Thoracic aorta (tissue), 2 donors: ENCODE measurements around the gene JPH3. TPM values are rescaled to one million over a fixed set of nuclear protein-coding genes. Genes with fewer than 3 reads are reported as not detected.

ENCODE experiments used
- ATAC-seq: fragments of 150-250 bp; one replicate; pipeline ENCODE4 v1.8.0; 2017; ENCODE audit warnings: low read depth; ENCODE audit not compliant: insufficient number of reproducible peaks, low FRiP score
- DNase-seq: peaks from one replicate; pipeline ENCODE4 v3.0.0-alpha.2; 2020; ENCODE audit warnings: low spot score
- H3K27ac ChIP-seq, 2 donors: fragments of 200-600 bp; sonication (generic); 1 replicate in 1 of 2; 2 replicates in 1 of 2; pipeline ENCODE4 v1.5.1; 2016; ENCODE audit warnings: mild to moderate bottlenecking in 2 of 2, moderate library complexity in 2 of 2
- H3K27me3 ChIP-seq: fragments of 200-600 bp; sonication (generic); replicated peaks from 2 replicates; pipeline ENCODE4 v1.6.0; 2016; ENCODE audit warnings: mild to moderate bottlenecking; ENCODE audit not compliant: insufficient read depth
- H3K36me3 ChIP-seq: fragments of 200-600 bp; sonication (generic); one replicate; pipeline ENCODE4 v1.5.1; 2016
- H3K4me1 ChIP-seq, 2 donors: fragments of 200-600 bp; sonication (generic); 1 replicate in 1 of 2; 2 replicates in 1 of 2; pipeline versions ENCODE4 v1.5.1 to v1.6.0; 2016; ENCODE audit warnings: low read depth in 2 of 2, mild to moderate bottlenecking in 1 of 2; ENCODE audit not compliant: control insufficient read depth in 1 of 2
- H3K4me3 ChIP-seq: fragments of 200-600 bp; sonication (generic); 2 replicates; pipeline ENCODE4 v1.5.1; 2016; ENCODE audit warnings: mild to moderate bottlenecking
- H3K9me3 ChIP-seq: fragments of 200-600 bp; sonication (generic); 2 replicates; pipeline ENCODE4 v1.5.1; 2016
- total RNA-seq, 2 donors: library from RNA; depleted of rRNA; stranded (reverse); fragments of >200 nt; gene quantifications; one replicate each; pipeline versions ENCODE4 v1.1.0 to v1.2.3, GENCODE V29; 2016
- TF ChIP-seq, protein P1 (sequence below): fragments of 200-600 bp; sonication (generic); IDR thresholded peaks from one replicate; pipeline ENCODE4 v1.5.1; 2019; ENCODE audit warnings: antibody characterized with exemption

JPH3 gene
- total RNA-seq, 2 donors from 2014 or later: not detected

DNA sequence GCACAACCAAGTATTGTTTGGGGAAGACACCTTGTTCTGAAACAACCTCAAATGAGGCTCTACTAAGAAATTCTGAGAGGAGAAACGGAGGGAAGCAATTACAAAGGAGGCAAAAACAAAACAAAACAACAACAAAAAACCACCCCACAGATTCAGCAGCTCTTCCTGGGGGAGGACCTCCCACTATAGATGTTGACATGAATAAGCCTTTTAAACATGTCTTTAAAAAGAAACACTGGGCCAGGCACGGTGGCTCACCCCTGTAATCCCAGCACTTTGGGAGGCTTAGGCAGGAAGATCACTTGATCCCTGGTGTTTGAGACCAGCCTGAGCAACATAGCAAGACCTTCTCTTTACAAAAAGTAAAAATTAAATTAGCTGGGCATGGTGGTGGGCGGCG, 22.6 kb upstream of the JPH3 start:
- ATAC-seq (no peak), DNase-seq (no peak)
- Histone ChIP-seq H3K9me3 (no peaks in the 10 kb centered on the region), H3K27me3 (no peaks in the 10 kb centered on the region), H3K4me3 (no peak overlapping the region), H3K4me1 (peaks cover 24 to 33% of the 10 kb centered on the region in 2 donors), H3K36me3 (no peaks in the 10 kb centered on the region), H3K27ac (no peak overlapping the region)
- TF ChIP-seq, protein P1, sequence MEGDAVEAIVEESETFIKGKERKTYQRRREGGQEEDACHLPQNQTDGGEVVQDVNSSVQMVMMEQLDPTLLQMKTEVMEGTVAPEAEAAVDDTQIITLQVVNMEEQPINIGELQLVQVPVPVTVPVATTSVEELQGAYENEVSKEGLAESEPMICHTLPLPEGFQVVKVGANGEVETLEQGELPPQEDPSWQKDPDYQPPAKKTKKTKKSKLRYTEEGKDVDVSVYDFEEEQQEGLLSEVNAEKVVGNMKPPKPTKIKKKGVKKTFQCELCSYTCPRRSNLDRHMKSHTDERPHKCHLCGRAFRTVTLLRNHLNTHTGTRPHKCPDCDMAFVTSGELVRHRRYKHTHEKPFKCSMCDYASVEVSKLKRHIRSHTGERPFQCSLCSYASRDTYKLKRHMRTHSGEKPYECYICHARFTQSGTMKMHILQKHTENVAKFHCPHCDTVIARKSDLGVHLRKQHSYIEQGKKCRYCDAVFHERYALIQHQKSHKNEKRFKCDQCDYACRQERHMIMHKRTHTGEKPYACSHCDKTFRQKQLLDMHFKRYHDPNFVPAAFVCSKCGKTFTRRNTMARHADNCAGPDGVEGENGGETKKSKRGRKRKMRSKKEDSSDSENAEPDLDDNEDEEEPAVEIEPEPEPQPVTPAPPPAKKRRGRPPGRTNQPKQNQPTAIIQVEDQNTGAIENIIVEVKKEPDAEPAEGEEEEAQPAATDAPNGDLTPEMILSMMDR: no peak

DNA sequence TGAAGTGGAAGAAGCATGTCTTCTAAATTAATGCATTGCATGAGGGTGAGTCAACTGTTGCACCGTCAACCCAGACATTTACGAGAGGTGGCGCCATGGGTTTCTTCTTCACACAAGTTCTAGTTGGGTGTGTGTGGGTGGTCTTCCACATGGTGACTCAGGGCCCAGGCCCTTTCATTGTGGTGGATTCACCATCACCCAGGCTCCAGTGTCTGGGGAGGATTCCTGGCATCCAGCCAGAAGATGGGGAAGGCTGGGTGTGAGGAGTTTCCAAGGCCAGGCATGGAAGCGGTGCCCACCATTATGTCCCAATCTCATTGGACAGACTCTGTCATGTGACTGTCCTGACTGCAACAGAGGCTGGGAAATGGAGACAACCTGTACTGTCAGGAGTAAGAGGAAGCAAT, 21.4 kb upstream of the JPH3 start:
- peaks cover 24 to 33% of the 10 kb centered on the region in 2 donors for H3K4me1 ChIP-seq
- no peak for DNase-seq
- TF ChIP-seq, protein P1: no peak
- no peak overlapping the region for H3K4me3 ChIP-seq
- H3K27me3 ChIP-seq: no peaks in the 10 kb centered on the region
- H3K36me3 ChIP-seq: no peaks in the 10 kb centered on the region
- ATAC-seq: no peak
- no peaks in the 10 kb centered on the region for H3K9me3 ChIP-seq
- peak overlapping the region; percentile 97 to 99 for H3K27ac ChIP-seq

DNA sequence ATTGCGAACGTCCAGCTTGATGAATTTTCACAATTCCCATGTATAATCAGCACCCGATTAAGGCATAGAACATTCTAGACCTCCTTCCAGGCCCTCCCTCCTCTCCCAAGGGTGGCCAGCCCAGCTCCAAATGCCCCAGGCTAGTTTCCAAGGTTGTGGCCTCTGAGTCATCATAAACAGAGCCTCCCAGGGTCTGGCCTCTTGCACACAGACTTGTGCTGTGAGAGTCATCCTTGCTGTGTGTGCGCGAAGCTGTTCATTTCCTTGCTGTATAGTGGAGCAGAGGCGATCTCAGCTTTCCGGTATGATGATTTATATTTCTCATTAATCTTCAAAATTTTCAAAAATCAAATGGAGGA, 20.5 kb upstream of the JPH3 start:
- ATAC-seq (peak; percentile 95), DNase-seq (peak; percentile 77)
- no peaks in the 10 kb centered on the region for H3K36me3 ChIP-seq
- H3K4me1 ChIP-seq: peaks cover 24 to 33% of the 10 kb centered on the region in 2 donors
- peak overlapping the region; percentile 97 to 99 for H3K27ac ChIP-seq
- TF ChIP-seq, protein P1: no peak
- no peaks in the 10 kb centered on the region for H3K27me3 ChIP-seq
- H3K9me3 ChIP-seq: no peaks in the 10 kb centered on the region
- peak overlapping the region; percentile 59 for H3K4me3 ChIP-seq

DNA sequence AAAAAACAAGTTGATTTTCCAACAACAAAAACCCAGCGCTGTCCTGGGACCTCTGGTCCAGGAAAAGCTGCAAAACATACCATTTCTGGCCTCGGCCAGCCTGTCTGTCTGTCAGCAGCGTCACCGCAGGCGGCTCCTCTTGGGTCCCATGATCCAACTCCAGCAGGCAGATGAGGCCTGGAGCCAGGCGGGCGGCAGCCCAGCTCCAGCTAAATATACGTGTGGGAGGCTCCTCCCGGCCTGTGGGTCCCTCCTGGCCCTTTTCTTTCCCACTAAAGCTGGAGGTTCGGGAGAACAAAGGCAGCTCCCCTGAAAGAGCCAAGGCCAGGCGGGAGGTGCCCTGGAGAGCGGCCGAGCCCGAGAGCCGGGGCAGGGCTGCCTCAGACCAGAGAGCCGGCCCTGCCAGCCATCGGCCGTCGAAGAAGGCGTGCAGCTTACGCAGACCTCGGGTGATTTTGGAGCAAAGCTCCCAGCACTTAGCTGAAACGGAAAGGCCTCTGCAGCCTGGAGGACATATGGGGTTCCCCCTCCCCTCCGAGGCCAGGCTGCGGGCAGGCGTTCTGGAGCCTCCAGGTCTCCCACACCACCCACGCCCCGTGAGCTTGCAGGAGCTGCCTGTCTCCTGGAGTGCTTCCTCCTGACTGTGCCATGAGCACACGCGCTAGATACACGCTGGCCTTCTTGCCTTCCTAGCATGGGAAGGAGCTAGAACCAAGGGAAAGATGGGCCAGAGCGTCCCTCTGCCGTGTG, 19.9 kb upstream of the JPH3 start:
- H3K27ac ChIP-seq: peak overlapping the region; percentile 97 to 99
- ATAC-seq (no peak), DNase-seq (peak; percentile 56)
- peak overlapping the region; percentile 59 for H3K4me3 ChIP-seq
- TF ChIP-seq, protein P1: no peak
- peaks cover 24 to 33% of the 10 kb centered on the region in 2 donors for H3K4me1 ChIP-seq
- no peaks in the 10 kb centered on the region for H3K36me3 ChIP-seq
- no peaks in the 10 kb centered on the region for H3K27me3 ChIP-seq
- no peaks in the 10 kb centered on the region for H3K9me3 ChIP-seq

DNA sequence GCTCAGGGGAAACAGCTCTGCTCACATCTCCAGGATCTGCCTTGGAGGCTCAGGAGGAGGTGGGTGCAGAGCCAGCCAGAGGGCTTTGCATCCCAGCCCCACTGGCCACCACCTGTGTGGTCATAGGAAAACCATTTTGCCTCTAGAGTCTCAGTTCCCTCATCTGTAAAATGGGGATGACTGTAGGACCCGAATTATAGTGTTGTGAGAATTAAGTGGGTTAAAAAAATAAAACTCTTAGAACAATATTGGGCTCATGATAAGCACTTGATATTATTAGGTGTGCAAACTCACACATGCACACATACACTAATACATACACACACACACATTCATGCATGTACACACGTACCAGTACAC, 19.4 kb upstream of the JPH3 start:
- Histone ChIP-seq H3K4me3 (peak overlapping the region; percentile 59), H3K27me3 (no peaks in the 10 kb centered on the region), H3K4me1 (peaks cover 24 to 33% of the 10 kb centered on the region in 2 donors), H3K27ac (peak overlapping the region; percentile 97 to 99), H3K36me3 (no peaks in the 10 kb centered on the region), H3K9me3 (no peaks in the 10 kb centered on the region)
- TF ChIP-seq, protein P1: no peak
- ATAC-seq (no peak), DNase-seq (no peak)
